ENCODE results near the gene HTR4. TPM values are rescaled to one million over a fixed set of nuclear protein-coding genes. Genes with fewer than 3 reads are reported as not detected.

The HTR4 gene
- polyA plus RNA-seq, 1 of the 3 experiments (the other 2 are of a cell fraction), result not detected

DNA sequence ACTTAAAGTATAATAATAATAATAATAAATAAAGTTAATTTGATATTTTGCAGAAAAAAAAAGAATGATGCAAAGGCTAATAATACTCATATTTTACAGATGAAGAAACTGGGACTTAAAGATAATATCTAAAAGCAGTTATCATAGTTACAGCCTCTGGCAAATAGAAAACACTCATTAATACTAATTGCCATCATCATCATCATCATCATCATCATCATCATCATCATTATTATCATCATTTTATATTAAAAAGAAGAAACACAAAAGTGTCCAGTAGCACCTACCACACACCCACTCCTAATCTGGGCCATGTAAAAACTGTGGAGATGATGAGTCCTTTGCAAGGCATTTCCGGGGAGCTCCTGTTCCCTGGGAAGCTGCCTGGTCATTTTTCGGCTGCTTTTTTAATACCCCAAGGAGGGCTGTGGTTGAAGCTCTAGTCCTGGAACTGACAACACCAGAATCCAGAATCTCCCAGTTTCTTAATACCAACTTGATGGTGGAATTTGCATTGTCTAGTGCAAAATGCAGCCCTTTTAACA, 70.8 kb downstream of the HTR4 start:
- Histone ChIP-seq H3K27ac (ENCODE audit: low read depth in 2 of 2, low read length in 1 of 2) (no peak overlapping the region), H3K9me3 (no peaks in the 10 kb centered on the region), H3K36me3 (replicated peaks in 1 of 2; ENCODE audit: control insufficient read depth in 1 of 2, insufficient read depth in 2 of 2, low read length in 1 of 2) (no peaks in the 10 kb centered on the region), H2AFZ (ENCODE audit: low read depth) (no peak overlapping the region), H3K27me3 (ENCODE audit: insufficient read depth) (no peaks in the 10 kb centered on the region), H3K79me2 (ENCODE audit: insufficient read depth) (no peaks in the 10 kb centered on the region), H3K4me3 (ENCODE audit: low read depth in 2 of 2, low read length in 1 of 2) (no peak overlapping the region), H3K9ac (no peak overlapping the region), H3K4me2 (no peak overlapping the region), H4K20me1 (ENCODE audit: insufficient read depth) (no peaks in the 10 kb centered on the region), H3K4me1 (ENCODE audit: control insufficient read depth in 1 of 2, insufficient read depth in 2 of 2, low read depth in 1 of 2, low read length in 1 of 2) (no peaks in the 10 kb centered on the region), H3K9me2 (no peaks in the 10 kb centered on the region), H3F3A (replicated peaks; ENCODE audit: insufficient read depth) (no peaks in the 10 kb centered on the region)
- ChIA-PET POLR2A (no interaction called here), CTCF (interaction anchor here (3.0 kb wide), 1 partner anchor 147 kb away, joined by 11 read pairs; no protein-coding TSS in a partner anchor)
- 27% methylated on average over 2 of the region's 2 CpGs for WGBS (ENCODE audit: low lambda C conversion rate)
- no peak for DNase-seq
- no peak for TF ChIP-seq MXI1 (IDR thresholded peaks at IDR 0.05; ENCODE audit: low read depth, low read length)

- WGBS (ENCODE audit: low lambda C conversion rate), result 74% methylated on average over 4 of the region's 4 CpGs
- no peaks in the 10 kb centered on the region for H3F3A ChIP-seq (replicated peaks; ENCODE audit: insufficient read depth)
- TF ChIP-seq NRF1 (IDR thresholded peaks at IDR 0.05; ENCODE audit: low read depth, low read length) (no peak), RFX5 (IDR thresholded peaks at IDR 0.05; ENCODE audit: low read length) (no peak), RAD21 (IDR thresholded peaks at IDR 0.05; ENCODE audit: low read length) (no peak)
- TF ChIP-seq, protein P1, sequence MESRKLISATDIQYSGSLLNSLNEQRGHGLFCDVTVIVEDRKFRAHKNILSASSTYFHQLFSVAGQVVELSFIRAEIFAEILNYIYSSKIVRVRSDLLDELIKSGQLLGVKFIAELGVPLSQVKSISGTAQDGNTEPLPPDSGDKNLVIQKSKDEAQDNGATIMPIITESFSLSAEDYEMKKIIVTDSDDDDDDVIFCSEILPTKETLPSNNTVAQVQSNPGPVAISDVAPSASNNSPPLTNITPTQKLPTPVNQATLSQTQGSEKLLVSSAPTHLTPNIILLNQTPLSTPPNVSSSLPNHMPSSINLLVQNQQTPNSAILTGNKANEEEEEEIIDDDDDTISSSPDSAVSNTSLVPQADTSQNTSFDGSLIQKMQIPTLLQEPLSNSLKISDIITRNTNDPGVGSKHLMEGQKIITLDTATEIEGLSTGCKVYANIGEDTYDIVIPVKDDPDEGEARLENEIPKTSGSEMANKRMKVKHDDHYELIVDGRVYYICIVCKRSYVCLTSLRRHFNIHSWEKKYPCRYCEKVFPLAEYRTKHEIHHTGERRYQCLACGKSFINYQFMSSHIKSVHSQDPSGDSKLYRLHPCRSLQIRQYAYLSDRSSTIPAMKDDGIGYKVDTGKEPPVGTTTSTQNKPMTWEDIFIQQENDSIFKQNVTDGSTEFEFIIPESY (IDR thresholded peaks at IDR 0.05; ENCODE audit: borderline replicate concordance, low read depth), result no peak
- TF ChIP-seq, protein P2, sequence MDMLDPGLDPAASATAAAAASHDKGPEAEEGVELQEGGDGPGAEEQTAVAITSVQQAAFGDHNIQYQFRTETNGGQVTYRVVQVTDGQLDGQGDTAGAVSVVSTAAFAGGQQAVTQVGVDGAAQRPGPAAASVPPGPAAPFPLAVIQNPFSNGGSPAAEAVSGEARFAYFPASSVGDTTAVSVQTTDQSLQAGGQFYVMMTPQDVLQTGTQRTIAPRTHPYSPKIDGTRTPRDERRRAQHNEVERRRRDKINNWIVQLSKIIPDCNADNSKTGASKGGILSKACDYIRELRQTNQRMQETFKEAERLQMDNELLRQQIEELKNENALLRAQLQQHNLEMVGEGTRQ (IDR thresholded peaks at IDR 0.05; ENCODE audit: borderline replicate concordance, low read depth, low read length), result no peak
- CTCF ChIA-PET, result interaction anchor here (1.2 to 1.9 kb wide), 2 partner anchors 12 to 157 kb away, joined by 3 to 8 read pairs; no protein-coding TSS in a partner anchor
- H3K27me3 ChIP-seq (ENCODE audit: insufficient read depth), result no peaks in the 10 kb centered on the region
- H3K4me2 ChIP-seq, result no peak overlapping the region
- H3K4me1 ChIP-seq (ENCODE audit: control insufficient read depth in 1 of 2, insufficient read depth in 2 of 2, low read depth in 1 of 2, low read length in 1 of 2), result no peaks in the 10 kb centered on the region; a peak in 1 of 4 replicates
- no peak overlapping the region for H3K9ac ChIP-seq
- POLR2A ChIA-PET, result interaction anchor here (1.2 kb wide), 1 partner anchor 9 kb away, joined by 3 read pairs; no protein-coding TSS in a partner anchor
- no peaks in the 10 kb centered on the region for H3K36me3 ChIP-seq (replicated peaks in 1 of 2; ENCODE audit: control insufficient read depth in 1 of 2, insufficient read depth in 2 of 2, low read length in 1 of 2)
- no peak overlapping the region for H3K27ac ChIP-seq (ENCODE audit: low read depth in 2 of 2, low read length in 1 of 2)
- H3K4me3 ChIP-seq (ENCODE audit: low read depth in 2 of 2, low read length in 1 of 2), result no peak overlapping the region
- no peak for DNase-seq
- H3K79me2 ChIP-seq (ENCODE audit: insufficient read depth), result no peaks in the 10 kb centered on the region
- no peaks in the 10 kb centered on the region for H4K20me1 ChIP-seq (ENCODE audit: insufficient read depth)
- no peaks in the 10 kb centered on the region for H3K9me3 ChIP-seq
- H3K9me2 ChIP-seq, result no peaks in the 10 kb centered on the region
- no peak overlapping the region for H2AFZ ChIP-seq (ENCODE audit: low read depth)
Measured at GRCh38 chr5:148574167-148574566, 80.2 kb downstream of the HTR4 start.

DNA sequence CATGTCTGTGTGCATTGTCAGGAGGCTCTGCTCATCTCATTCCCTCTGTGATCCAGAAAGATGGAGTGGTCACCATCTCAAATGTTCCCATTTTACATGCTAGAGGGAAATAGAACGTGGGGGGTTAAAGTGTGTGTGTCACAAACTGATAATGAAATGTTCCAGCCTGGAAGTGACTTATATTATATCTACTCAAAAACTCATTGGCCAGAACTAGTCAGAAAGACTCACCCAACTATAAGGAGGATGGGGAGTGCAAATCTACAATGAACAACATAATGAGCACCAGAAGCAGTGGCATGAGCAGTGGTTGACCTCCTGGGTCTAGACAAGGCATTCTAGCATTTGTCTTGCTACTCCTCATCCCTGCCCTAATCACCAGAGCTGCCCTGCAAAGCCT, 81.0 kb downstream of the HTR4 start:
- Histone ChIP-seq H3K9me2 (no peaks in the 10 kb centered on the region), H3K4me2 (no peak overlapping the region), H4K20me1 (ENCODE audit: insufficient read depth) (no peaks in the 10 kb centered on the region), H3K9me3 (no peaks in the 10 kb centered on the region), H3K79me2 (ENCODE audit: insufficient read depth) (no peaks in the 10 kb centered on the region), H3K36me3 (replicated peaks in 1 of 2; ENCODE audit: control insufficient read depth in 1 of 2, insufficient read depth in 2 of 2, low read length in 1 of 2) (no peaks in the 10 kb centered on the region), H3K9ac (no peak overlapping the region), H3K27me3 (ENCODE audit: insufficient read depth) (no peaks in the 10 kb centered on the region), H2AFZ (ENCODE audit: low read depth) (no peak overlapping the region), H3K4me1 (ENCODE audit: control insufficient read depth in 1 of 2, insufficient read depth in 2 of 2, low read depth in 1 of 2, low read length in 1 of 2) (no peaks in the 10 kb centered on the region; a peak in 1 of 4 replicates), H3K4me3 (ENCODE audit: low read depth in 2 of 2, low read length in 1 of 2) (no peak overlapping the region), H3F3A (replicated peaks; ENCODE audit: insufficient read depth) (no peaks in the 10 kb centered on the region), H3K27ac (ENCODE audit: low read depth in 2 of 2, low read length in 1 of 2) (no peak overlapping the region)
- POLR2A ChIA-PET, result no interaction called here
- TF ChIP-seq EP300 (IDR thresholded peaks at IDR 0.05; ENCODE audit: borderline replicate concordance in 1 of 2, low read depth in 1 of 2, low read length in 1 of 2) (no peak), EZH2phosphoT487 (IDR thresholded peaks at IDR 0.05; ENCODE audit: borderline replicate concordance, low read depth) (no peak), SIN3A (IDR thresholded peaks at IDR 0.05; ENCODE audit: borderline replicate concordance, low read depth, low read length) (no peak), RCOR1 (IDR thresholded peaks at IDR 0.05; ENCODE audit: low read length) (no peak), TCF12 (IDR thresholded peaks at IDR 0.05) (no peak), JUND (IDR thresholded peaks at IDR 0.05) (no peak), ELF1 (IDR thresholded peaks at IDR 0.05) (no peak), SMC3 (IDR thresholded peaks at IDR 0.05; ENCODE audit: low read depth, low read length) (no peak), POLR2AphosphoS5 (IDR thresholded peaks at IDR 0.05; ENCODE audit: low read depth, low read length) (no peak), TEAD4 (IDR thresholded peaks at IDR 0.05; ENCODE audit: borderline replicate concordance, insufficient read depth) (no peak), FOXM1 (IDR thresholded peaks at IDR 0.05; ENCODE audit: low read depth) (no peak)
- TF ChIP-seq, protein P1 (IDR thresholded peaks at IDR 0.05; ENCODE audit: borderline replicate concordance, low read depth), result no peak
- DNase-seq, result no peak
- WGBS (ENCODE audit: low lambda C conversion rate), result 0% methylated on average over 1 of the region's 1 CpG
- CTCF ChIA-PET, result interaction anchor here (0.8 to 1.9 kb wide), 4 partner anchors 13 to 160 kb away, joined by 3 to 8 read pairs (median 3); no protein-coding TSS in a partner anchor

Measured in SK-N-SH (cell line).